HG02610 (cell line): ENCODE measurements around the gene SELP.
"Not testable (repeated sequence)": the region's sequence is repeated elsewhere in the genome, so short reads cannot be mapped to it uniquely, and the experiment has no call there.

Experiments used
- ATAC-seq: cut with Tn5 transposase; IDR thresholded peaks from one replicate; pipeline ENCODE4 v1.9.1; 2021; ENCODE audit warnings: mild to moderate bottlenecking, moderate library complexity; ENCODE audit not compliant: unreplicated experiment

SELP gene

DNA sequence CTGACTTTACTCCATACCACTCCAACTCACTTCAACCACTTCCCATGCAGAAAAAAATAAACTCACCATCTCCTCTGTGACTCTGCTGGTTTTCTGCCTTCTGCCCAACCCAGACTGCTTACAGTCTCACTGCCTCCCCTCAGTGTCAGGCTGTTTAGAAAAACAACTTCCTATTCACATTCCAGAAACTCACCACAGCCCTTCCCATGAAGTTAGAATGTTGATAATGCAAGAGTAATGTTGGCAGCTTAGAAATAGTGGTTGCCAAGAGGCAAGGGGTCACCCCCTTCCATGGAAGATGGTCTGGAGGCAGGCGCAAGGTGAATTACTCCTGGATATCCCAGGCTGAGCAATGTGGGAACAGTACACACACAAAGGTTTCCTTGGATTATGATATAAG is at the start of gene SELP:
TSS of gene SELP (minus strand) at position 119 of the 400 bp plus-strand sequence. CDS start at position 69, 50 bp downstream.
- no peak for ATAC-seq

DNA sequence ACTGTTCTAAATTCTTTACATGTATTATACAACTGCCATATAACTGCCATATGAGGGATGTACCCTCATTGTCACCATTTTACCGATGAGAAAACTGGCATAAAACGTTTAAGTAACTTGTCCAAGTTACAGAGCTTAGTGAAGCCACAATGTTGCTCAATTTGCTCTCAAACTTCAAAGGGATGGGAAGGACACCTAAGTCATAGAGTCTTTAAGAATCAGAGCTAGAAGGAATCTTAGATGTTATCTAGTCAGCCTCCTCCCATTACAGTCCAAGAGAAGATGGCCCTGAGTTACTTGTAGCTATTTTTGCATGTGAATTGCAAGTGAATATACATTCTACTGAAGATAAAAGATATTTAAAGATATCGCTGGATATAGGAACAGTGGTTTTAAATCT is 49.8 kb upstream of the SELP start:
- no peak for ATAC-seq

GRCh38 chr1:169676001-169676400 is 46.1 kb upstream of the SELP start:
- ATAC-seq: no peak

DNA sequence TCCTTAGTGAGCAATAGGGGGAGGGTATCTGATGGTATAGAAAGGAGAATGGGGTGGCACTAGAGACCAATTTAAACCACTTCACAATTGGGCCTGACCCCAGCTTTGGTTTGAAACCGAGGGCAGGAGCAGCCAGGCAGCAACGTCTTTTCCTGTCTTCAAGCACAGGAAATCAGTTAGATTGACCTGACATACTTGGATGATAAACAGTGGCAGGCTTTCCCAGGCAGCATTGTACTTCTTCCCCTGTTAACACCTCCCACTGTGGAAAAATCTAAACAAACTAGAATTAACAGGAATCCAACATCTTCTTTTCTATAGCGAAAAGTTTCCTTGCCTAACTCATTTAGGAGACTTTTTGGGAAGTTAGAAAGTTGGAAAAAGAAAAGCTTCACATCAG is 40.9 kb upstream of the SELP start:
- ATAC-seq: no peak

DNA sequence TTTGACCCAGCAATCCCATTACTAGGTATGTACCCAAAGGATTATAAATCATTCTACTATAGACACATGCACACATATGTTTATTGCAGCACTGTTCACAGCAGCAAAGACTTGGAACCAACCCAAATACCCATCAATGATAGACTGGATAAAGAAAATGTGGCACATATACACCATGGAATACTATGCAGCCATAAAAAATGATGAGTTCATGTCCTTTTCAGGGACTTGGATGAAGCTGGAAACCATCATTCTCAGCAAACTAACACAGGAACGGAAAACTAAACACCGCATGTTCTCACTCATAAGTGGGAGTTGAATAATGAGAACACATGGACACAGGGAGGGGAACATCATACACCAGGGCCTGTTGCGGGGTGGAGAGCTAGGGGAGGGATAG is 40.3 kb upstream of the SELP start:
- not testable (repeated sequence) for ATAC-seq

- peak; percentile 16 for ATAC-seq
Observed at GRCh38 chr1:169667699-169668596, 38.0 kb upstream of the SELP start.

GRCh38 chr1:169667227-169667639 is 37.3 kb upstream of the SELP start:
- ATAC-seq: peak; percentile 87

GRCh38 chr1:169662680-169663079 is 32.8 kb upstream of the SELP start:
- ATAC-seq: not testable (repeated sequence)

- not testable (repeated sequence) for ATAC-seq
Observed at GRCh38 chr1:169661066-169661465, 31.1 kb upstream of the SELP start.

DNA sequence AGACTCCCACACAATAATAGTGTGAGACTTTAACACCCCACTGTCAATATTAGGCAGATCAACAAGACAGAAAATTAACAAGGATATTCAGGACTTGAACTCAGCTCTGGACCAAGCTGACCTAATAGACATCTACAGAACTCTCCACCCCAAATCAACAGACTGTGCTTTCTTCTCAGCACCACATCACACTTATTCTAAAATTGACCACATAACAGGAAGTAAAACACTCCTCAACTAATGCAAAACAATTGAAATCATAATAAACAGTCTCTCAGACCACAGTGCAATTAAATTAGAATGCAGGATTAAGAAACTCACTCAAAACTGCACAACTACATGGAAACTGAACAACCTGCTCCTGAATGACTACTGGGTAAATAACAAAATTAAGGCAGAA is 28.9 kb upstream of the SELP start:
- not testable (repeated sequence) for ATAC-seq

- no peak for ATAC-seq
Observed at GRCh38 chr1:169653873-169654272, 23.9 kb upstream of the SELP start.

DNA sequence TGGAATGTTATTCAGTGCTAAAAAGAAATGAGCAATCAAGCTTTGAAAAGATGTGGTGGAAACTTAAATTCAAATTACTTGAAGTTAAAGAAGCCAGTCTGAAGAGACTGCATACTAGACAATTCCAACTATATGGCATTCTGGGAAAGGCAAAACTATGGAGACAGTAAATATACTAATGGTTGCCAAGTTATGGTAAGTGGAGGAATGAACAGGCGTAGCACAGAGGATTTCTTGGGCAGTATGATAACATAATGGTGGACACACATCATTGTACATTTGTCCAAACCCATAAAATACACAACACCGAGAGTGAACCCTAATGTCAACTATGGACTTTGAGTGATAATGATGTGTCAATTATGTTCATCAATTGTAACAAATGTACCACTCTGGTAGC is 21.1 kb upstream of the SELP start:
- no peak for ATAC-seq

DNA sequence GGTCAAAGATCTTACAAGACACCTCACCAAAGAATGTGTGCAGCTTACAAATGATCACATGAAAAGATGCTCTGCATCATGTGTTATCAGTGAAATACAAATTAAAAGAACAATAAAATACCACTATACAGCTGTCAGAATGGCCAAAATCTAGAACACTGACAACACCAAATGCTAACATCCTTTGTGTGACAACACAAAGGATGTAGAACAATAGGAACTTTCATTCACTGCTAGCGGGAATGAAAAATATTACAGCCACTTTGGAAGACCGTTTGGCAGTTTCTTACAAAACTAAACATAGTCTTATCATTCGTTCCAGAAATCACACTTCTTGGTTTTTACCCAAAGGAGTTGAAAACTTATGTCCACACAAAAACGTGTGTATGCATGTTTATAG is 20.6 kb upstream of the SELP start:
- ATAC-seq: no peak

- ATAC-seq: no peak
Observed at GRCh38 chr1:169648709-169649108, 18.8 kb upstream of the SELP start.

- no peak for ATAC-seq
Observed at GRCh38 chr1:169648187-169648586, 18.3 kb upstream of the SELP start.

DNA sequence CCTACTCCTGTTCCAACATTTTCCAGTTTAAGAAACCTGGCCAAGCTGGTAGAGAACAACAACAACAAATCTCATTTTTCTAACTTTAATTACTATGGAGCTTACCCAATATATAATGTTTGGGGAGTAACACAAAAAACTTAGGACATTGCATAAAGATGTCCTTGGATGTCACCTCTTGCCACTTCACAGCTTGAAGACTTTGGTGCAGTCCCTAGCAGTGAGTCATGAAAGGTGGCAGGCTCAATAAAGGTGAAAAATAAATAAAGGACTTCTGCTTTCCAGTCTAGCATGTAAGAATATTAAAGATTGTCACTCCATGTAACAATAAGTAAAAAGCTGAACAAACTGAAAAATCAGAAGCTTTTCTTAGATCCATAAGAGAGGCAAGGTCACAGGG is 17.6 kb upstream of the SELP start:
- ATAC-seq: no peak

DNA sequence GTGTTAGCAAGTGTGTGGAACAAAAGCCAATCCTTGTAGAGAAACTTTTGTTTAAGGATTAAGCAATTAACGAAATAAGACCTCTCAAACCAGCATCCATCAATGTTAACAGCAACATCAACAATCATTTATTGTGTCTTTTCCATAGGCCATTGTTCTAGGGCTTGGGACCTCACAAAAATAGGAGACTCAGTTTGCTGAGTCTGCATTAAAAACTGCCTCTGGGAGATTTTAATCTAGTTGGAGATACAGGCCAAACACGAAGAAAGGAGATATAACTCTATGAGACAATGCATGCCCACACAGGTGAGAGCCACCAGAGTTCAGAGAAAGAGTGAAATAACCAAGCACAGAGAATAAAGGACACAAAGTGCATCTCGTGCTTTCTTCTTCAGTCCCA is 14.4 kb upstream of the SELP start:
- ATAC-seq: no peak

DNA sequence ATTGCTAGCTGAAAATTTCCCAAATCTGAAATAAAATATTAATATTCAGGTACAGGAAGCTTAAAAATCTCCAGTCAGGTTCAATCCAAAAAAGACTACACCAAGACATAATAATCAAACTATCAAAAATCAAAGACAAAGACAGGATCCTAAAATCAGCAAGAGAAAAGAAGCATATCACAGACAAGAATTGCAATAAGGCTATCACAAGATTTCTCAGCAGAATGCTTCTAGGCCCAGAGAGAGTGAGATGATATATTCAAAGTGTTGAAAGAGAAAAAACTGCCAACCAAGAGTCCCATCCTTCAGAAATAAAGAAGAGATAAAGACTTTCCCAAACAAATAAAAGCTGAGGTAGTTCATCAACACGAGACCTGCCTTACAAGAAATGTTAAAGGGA is 5.0 kb upstream of the SELP start:
- ATAC-seq: no peak

DNA sequence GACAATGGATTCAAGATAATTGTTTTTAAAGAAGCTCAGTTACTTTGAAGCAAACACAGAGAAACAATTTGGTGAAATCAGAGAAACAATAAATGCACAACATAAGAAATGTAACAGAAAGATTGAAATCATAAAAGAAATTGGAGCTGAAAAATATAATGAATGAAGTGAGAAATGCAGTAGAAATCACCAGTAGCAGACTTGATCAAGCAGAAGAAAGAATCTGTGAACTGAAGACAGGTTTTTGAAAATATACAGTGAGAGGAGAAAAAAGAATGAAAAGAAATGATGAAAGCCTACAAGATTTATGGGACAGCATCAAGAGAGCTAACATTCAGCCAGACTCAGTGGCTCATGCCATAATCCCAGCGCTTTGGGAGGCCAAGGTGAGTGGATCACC is 4.2 kb upstream of the SELP start:
- ATAC-seq: no peak

- no peak for ATAC-seq
Observed at GRCh38 chr1:169631249-169631648, 1.3 kb upstream of the SELP start.

DNA sequence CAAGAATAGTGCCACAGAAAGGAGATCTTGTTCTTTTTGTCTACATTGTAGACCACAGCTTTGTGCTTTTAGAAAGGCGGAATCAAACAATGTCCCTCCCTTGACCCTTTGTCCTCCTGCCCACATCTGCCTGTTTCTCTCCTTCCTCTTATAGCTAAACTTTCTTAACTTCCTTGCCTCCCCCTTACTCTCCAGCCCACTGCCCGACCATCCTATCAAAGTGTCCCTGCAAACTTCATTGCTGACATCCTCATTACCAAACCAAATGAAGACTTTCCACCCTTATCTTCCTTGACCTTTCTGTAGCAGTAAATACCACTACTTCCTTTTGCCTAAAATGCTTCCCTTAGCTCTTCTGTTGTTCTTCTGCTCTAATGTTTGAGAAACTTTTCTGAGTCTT is 5.0 kb downstream of the SELP start:
- ATAC-seq: no peak

- no peak for ATAC-seq
Observed at GRCh38 chr1:169624122-169624521, 5.8 kb downstream of the SELP start.
